ENCODE results near the gene NEURL1B.

NEURL1B gene

DNA sequence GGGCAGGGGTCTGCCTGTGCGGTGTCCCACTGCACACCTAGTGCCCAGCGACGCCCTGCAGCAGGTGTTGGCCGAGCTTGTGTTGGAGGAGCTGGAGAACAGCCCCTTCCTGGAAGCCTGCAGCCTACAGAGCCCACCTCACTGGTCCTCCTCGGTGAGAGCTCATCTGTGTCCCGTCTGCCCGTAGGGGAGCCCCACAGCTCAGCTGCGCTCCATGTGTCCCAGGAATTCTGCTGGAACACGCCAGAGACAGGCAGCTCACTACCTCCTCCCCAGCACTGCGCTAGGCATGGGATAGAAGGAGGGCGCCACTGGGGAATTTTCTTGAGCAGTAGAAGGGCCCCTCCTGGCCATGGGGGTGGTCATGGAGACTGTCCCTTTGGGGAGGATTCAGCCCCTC, 85.9 kb downstream of the NEURL1B start:
- in situ Hi-C loops (cut with MboI; ENCODE audit: low sequenced_read_pairs) = no loop called here

DNA sequence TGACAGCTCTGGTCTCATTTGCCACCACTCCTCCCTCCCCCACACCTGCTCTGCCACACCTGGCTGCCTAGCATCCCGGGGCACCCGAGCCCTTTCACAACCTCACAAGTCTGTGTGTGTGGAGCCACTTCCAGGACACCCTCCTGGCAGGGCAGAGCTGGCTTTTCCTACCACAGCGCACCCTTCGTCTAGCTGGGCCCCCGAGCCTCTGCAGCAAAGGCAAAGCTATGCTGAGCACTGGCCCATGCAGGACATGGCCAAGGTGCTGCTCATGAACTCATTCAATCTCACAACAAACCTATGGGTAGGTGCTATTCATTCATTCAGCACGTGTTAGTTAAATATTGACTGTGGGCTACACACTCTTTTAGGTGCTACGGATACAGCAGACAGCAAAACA, 86.5 kb downstream of the NEURL1B start:
- in situ Hi-C loops (cut with MboI; ENCODE audit: low sequenced_read_pairs) = no loop called here

- in situ Hi-C loops (cut with MboI; ENCODE audit: low sequenced_read_pairs) = no loop called here
These were observed 87.6 kb downstream of the NEURL1B start for GRCh38 chr5:172728481-172729241.

- in situ Hi-C loops (cut with MboI; ENCODE audit: low sequenced_read_pairs) = no loop called here
These were observed 88.5 kb downstream of the NEURL1B start for GRCh38 chr5:172729588-172729987.

DNA sequence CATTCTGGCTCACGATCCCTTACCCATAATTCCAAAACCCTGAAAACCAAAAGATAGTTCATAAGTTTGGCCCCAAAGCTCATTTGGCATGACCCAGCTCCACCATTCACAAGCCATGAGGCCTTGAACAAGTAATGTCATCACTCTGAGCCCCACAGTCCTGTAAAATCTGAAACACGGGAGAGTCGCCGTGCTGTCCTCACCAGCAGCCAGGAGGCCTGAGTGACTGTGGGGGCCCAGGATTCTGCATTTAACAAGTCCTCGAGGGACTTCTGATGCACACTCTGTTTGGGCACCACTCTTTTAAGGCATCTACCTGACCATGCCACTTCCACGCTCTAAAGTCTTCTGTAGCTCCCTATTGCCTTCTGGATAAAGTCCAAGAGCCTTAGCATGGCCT, 89.2 kb downstream of the NEURL1B start:
- in situ Hi-C loops (cut with MboI; ENCODE audit: low sequenced_read_pairs) = no loop called here

- in situ Hi-C loops (cut with MboI; ENCODE audit: low sequenced_read_pairs) = no loop called here
These were observed 90.1 kb downstream of the NEURL1B start for GRCh38 chr5:172730981-172731679.

DNA sequence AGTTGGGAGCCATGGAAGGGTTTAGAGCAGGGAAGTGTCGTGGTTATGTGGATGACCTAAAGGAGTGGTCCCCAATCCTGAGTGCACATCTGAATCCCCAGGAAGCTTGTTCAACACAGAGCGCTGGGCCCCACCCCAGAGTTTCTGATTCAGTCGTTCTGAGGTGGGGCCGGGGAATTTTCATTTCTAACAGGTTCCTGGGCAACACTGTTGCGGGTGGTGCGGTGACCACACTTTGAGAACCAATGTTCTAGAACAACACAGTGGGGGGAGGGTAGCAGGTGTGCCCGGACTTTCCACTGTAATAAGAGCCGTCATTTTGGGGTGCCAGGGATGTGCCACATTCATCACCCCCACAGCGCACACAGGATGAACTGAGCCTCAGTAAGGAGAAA, 90.6 kb downstream of the NEURL1B start:
- in situ Hi-C loops (cut with MboI; ENCODE audit: low sequenced_read_pairs) = no loop called here

GRCh38 chr5:172732201-172732865, 91.3 kb downstream of the NEURL1B start:
- in situ Hi-C loops (cut with MboI; ENCODE audit: low sequenced_read_pairs) = no loop called here

DNA sequence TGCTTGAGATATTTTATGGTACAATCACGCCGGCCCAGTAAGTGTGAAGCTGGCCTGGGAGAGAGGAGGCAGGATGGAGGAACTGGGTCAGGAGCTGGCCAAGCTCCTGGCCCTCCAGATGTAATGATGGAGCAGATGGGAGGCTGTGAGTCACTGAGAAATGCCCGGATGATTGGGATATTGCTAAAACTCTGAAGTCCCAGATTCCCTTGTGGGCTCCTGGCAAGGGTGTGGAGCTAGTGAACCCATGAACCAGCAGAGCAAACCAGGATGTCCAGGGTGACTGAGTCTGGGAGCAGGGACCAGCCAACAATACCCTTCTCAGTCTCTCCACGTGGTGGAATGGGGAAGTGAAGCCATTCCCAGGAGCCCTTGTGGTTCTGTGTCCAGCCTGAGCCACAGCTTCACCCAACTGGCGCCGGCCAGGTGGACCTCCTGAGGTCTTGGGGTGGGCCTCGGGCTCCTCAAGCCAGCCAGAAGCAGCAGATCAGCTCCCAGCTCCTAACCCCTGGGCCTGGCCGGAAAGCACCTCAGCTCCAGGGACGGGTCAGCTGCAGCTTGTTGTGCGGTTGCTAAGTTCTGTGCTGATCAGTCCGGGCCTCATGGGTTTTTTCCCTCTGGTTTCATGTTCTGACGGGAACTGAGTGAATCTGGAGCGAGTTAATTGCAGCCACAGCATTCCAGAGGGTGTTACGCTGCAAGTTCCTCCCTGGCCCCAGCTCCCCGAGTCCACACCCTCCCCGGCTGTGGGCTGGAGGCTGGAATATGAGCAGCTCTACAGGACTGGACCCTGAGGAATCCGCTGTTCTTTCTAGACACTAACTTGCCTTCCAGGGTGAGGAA, 92.3 kb downstream of the NEURL1B start:
- in situ Hi-C loops (cut with MboI; ENCODE audit: low sequenced_read_pairs) = no loop called here

GRCh38 chr5:172733974-172734346, 92.9 kb downstream of the NEURL1B start:
- in situ Hi-C loops (cut with MboI; ENCODE audit: low sequenced_read_pairs) = no loop called here

DNA sequence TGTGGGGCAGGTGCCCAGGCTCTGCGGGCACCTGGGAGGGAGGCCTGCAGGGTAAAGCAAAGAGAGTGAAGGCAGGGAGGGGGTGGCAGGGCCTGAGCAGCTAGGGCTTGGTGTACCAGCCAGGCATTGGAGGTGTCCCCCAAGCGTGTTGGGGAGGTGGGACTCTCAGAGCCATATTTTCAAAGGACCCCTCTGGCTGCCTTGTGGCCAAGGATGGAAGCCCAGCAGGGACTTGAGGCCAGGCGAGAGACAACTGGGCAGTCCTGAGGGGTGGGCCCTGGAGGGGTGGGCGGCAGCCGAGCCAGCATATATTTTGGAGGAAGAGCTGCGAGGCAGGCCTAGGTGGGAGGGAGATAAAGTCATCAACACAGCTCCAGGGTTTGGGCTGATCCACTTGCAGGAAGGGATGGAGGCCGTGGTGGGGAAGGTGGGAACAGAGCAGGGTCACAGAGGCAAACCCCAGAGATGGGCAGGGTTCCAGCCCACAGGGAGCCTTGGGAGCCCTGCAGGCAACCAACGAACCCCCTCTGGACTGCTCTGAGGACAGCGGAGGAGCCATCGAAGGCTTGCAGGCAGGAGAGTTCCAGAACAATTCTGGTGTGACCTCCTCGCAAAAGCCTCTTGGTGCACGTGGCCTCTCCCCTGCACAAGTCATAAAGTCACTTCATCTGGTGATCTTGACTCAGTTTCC, 94.2 kb downstream of the NEURL1B start:
- in situ Hi-C loops (cut with MboI; ENCODE audit: low sequenced_read_pairs) = no loop called here

- in situ Hi-C loops (cut with MboI; ENCODE audit: low sequenced_read_pairs) = no loop called here
These were observed 95.6 kb downstream of the NEURL1B start for GRCh38 chr5:172736508-172737135.

- in situ Hi-C loops (cut with MboI; ENCODE audit: low sequenced_read_pairs) = no loop called here
These were observed 98.3 kb downstream of the NEURL1B start for GRCh38 chr5:172739375-172739774.

DNA sequence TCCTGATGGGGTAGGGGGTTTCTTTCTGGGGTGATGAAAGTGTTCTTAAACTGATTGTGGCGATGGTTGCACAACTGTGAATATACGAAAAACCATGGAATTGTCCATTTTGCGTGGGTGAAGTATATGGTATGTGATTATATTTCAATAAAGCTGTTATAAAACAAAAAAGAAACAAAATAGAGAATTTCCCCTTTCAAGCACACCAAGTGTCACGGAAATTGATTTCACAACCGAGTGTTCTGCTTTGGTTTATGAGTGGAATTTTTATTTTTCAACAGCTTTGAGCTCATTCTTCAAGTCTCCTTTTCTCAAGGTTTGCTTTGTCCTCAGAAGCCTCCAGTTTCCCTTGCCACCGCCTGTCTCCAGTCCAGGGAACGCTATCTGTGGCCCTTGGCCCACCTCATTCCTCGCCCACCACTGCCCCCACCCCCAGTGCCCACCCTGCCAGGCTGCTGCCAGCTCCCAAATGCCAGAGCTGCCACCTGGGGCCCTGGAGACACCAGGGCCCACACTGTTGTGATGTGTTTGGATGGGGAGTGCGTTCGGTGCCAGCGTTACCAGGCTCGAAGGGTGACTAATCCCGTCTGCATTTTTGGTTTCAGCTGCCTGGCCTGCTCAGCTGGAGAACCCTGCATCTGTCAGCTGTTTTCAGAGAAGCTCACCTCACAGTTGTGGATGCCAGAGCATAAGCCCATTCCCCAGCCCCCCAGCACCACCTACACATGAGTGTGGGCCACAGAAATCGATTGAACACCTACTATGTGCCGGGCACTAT, 99.6 kb downstream of the NEURL1B start:
- in situ Hi-C loops (cut with MboI; ENCODE audit: low sequenced_read_pairs) = no loop called here
